ENCODE measurements around the gene ADCY3.

Gene ADCY3

DNA sequence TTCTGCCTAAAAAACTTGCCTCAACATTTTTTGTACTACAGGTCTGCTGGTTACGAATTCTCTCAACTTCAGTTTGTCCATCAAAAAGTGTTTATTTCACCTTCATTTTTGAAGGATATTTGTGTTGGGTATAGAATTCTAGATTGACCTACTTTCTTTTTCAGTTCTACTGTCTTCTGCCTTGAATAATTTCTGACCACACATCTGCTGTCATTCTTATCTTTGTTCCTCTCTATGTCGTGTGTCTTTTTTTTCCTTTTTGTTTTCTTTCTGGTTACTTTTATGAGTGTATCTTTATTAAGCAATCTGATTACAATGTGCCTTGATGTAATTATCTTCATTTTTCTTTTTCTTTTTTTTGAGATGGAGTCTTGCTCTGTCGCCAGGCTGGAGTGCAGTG is 25.3 kb downstream of the ADCY3 start:
- TF ChIP-seq REST (IDR thresholded peaks at IDR 0.05; ENCODE audit: insufficient read depth in 1 of 2, low read depth in 2 of 2, low read length in 2 of 2) (no peak), SIN3A (IDR thresholded peaks at IDR 0.05; ENCODE audit: borderline replicate concordance, insufficient read depth, low read length) (no peak), TAF1 (IDR thresholded peaks at IDR 0.05; ENCODE audit: borderline replicate concordance, insufficient read depth, low read length) (no peak), FOXP2 (optimal IDR thresholded peaks at IDR 0.05; ENCODE audit: borderline replicate concordance, extremely low read depth, extremely low read length, insufficient read depth) (no peak), POLR2AphosphoS5 (IDR thresholded peaks at IDR 0.05; ENCODE audit: low read depth, low read length) (no peak)

DNA sequence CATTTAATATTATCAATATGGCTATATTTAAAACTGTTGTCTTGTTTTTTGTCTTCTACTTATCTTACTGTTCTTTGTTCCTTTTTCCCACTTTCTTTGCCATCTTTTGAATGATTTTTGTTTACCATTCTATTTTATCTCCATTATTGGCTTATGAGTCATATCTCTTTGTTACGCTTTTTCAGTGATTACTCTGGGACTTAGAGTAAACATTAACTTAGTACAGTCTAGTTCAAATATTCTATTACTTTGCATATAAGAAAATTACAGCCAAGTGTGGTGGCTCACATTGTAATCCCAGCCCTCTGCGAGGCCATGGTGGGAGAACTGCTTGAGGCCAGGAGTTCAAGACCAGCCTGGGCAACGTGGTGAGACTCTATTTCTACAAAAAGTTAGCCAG is 26.1 kb downstream of the ADCY3 start:
- no peak for TF ChIP-seq TAF1 (IDR thresholded peaks at IDR 0.05; ENCODE audit: borderline replicate concordance, insufficient read depth, low read length)
- no peak for TF ChIP-seq SIN3A (IDR thresholded peaks at IDR 0.05; ENCODE audit: borderline replicate concordance, insufficient read depth, low read length)
- no peak for TF ChIP-seq POLR2AphosphoS5 (IDR thresholded peaks at IDR 0.05; ENCODE audit: low read depth, low read length)
- TF ChIP-seq FOXP2 (optimal IDR thresholded peaks at IDR 0.05; ENCODE audit: borderline replicate concordance, extremely low read depth, extremely low read length, insufficient read depth) = no peak
- no peak for TF ChIP-seq REST (IDR thresholded peaks at IDR 0.05; ENCODE audit: insufficient read depth in 1 of 2, low read depth in 2 of 2, low read length in 2 of 2)

GRCh38 chr2:24892928-24893327 is 27.1 kb downstream of the ADCY3 start:
- no peak for TF ChIP-seq POLR2AphosphoS5 (IDR thresholded peaks at IDR 0.05; ENCODE audit: low read depth, low read length)
- TF ChIP-seq TAF1 (IDR thresholded peaks at IDR 0.05; ENCODE audit: borderline replicate concordance, insufficient read depth, low read length) = no peak
- no peak for TF ChIP-seq FOXP2 (optimal IDR thresholded peaks at IDR 0.05; ENCODE audit: borderline replicate concordance, extremely low read depth, extremely low read length, insufficient read depth)
- no peak for TF ChIP-seq REST (IDR thresholded peaks at IDR 0.05; ENCODE audit: insufficient read depth in 1 of 2, low read depth in 2 of 2, low read length in 2 of 2)
- TF ChIP-seq SIN3A (IDR thresholded peaks at IDR 0.05; ENCODE audit: borderline replicate concordance, insufficient read depth, low read length) = no peak

DNA sequence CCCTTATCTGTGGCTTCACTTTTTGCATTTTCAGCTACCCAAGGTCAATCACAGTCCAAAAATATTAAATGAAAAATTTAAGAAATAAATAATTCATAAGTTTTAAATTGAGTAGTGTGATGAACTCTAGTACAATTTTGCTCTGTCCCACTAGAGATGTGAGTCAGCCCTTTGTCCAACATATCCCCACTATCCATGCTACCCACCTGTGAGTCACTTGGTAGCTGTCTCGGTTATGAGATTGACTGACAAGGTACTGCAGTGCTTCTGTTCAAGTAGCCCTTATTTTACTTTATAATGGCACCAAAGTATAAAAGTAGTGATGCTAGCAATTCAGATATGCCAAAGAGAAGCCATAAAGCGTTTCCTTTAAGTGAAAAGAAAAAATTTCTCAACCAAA is 28.8 kb downstream of the ADCY3 start:
- TF ChIP-seq FOXP2 (optimal IDR thresholded peaks at IDR 0.05; ENCODE audit: borderline replicate concordance, extremely low read depth, extremely low read length, insufficient read depth) = no peak
- TF ChIP-seq POLR2AphosphoS5 (IDR thresholded peaks at IDR 0.05; ENCODE audit: low read depth, low read length) = no peak
- no peak for TF ChIP-seq REST (IDR thresholded peaks at IDR 0.05; ENCODE audit: insufficient read depth in 1 of 2, low read depth in 2 of 2, low read length in 2 of 2)
- TF ChIP-seq SIN3A (IDR thresholded peaks at IDR 0.05; ENCODE audit: borderline replicate concordance, insufficient read depth, low read length) = no peak
- no peak for TF ChIP-seq TAF1 (IDR thresholded peaks at IDR 0.05; ENCODE audit: borderline replicate concordance, insufficient read depth, low read length)

- no peak for TF ChIP-seq POLR2AphosphoS5 (IDR thresholded peaks at IDR 0.05; ENCODE audit: low read depth, low read length)
- no peak for TF ChIP-seq TAF1 (IDR thresholded peaks at IDR 0.05; ENCODE audit: borderline replicate concordance, insufficient read depth, low read length)
- no peak for TF ChIP-seq SIN3A (IDR thresholded peaks at IDR 0.05; ENCODE audit: borderline replicate concordance, insufficient read depth, low read length)
- no peak for TF ChIP-seq FOXP2 (optimal IDR thresholded peaks at IDR 0.05; ENCODE audit: borderline replicate concordance, extremely low read depth, extremely low read length, insufficient read depth)
- TF ChIP-seq REST (IDR thresholded peaks at IDR 0.05; ENCODE audit: insufficient read depth in 1 of 2, low read depth in 2 of 2, low read length in 2 of 2) = no peak
Measured at GRCh38 chr2:24889221-24889620, 30.8 kb downstream of the ADCY3 start.
